Measurements from ENCODE around the gene C1orf87. TPM values are rescaled to one million over a fixed set of nuclear protein-coding genes. Genes with fewer than 3 reads are reported as not detected.

C1orf87 gene
- total RNA-seq, 4 donors from 2014 or later: not detected

DNA sequence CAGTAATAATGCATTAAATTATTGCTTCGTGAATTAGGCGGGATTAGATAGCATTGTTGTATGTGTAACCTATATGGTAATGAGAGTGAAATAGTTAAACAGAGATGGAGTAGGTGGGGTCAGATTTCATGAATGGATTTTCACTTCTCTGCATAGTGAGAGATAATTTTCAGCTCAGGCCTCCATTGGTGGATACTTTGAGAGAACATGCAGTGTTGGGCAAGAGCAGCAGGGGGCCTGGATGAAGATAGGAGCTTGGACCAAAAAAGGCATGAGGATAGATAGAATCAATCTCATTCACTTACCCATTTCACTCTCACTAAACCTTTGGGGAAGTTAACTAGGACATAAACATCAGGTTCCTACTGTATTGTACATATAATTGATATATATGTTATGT is 39.5 kb upstream of the C1orf87 start:
- no peak overlapping the region for H3K4me3 ChIP-seq
- intact Hi-C loops (cut with DNase I): no loop called here
- H3K9me3 ChIP-seq: no peaks in the 10 kb centered on the region
- H3K4me1 ChIP-seq: no peaks in the 10 kb centered on the region
- no peaks in the 10 kb centered on the region for H3K36me3 ChIP-seq
- TF ChIP-seq POLR2A (IDR thresholded peaks at IDR 0.05): no peak
- TF ChIP-seq, protein P1, sequence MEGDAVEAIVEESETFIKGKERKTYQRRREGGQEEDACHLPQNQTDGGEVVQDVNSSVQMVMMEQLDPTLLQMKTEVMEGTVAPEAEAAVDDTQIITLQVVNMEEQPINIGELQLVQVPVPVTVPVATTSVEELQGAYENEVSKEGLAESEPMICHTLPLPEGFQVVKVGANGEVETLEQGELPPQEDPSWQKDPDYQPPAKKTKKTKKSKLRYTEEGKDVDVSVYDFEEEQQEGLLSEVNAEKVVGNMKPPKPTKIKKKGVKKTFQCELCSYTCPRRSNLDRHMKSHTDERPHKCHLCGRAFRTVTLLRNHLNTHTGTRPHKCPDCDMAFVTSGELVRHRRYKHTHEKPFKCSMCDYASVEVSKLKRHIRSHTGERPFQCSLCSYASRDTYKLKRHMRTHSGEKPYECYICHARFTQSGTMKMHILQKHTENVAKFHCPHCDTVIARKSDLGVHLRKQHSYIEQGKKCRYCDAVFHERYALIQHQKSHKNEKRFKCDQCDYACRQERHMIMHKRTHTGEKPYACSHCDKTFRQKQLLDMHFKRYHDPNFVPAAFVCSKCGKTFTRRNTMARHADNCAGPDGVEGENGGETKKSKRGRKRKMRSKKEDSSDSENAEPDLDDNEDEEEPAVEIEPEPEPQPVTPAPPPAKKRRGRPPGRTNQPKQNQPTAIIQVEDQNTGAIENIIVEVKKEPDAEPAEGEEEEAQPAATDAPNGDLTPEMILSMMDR (IDR thresholded peaks at IDR 0.05): no peak
- no peak overlapping the region for H3K27ac ChIP-seq
- DNase-seq: no peak
- no peaks in the 10 kb centered on the region for H3K27me3 ChIP-seq
- 84 to 92% methylated on average over 2 of the region's 2 CpGs for WGBS, 2 donors

DNA sequence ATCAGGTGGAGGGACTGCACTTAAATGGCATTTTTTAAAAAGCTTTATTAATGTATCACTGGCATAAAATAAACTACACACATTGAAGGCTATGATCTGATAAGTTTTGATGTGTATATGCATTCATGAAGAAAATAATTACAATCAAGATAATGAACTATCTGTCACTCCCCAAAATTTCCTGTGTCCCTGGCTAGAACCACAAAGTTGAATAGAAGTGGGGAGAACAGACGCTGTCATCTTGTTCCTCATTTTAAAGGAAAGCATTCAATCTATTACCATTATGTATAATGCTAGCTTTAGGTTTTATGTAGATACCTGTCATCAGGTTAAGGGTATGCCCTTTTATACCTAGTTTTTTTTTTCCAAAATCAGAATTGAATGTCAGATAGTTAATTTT is 38.1 kb upstream of the C1orf87 start:
- no peak overlapping the region for H3K4me3 ChIP-seq
- H3K9me3 ChIP-seq: no peaks in the 10 kb centered on the region
- intact Hi-C loops (cut with DNase I): no loop called here
- WGBS, 2 donors: 61 to 69% methylated on average over 1 of the region's 1 CpG
- no peaks in the 10 kb centered on the region for H3K36me3 ChIP-seq
- no peak overlapping the region for H3K27ac ChIP-seq
- DNase-seq: no peak
- no peaks in the 10 kb centered on the region for H3K27me3 ChIP-seq
- TF ChIP-seq, protein P1 (IDR thresholded peaks at IDR 0.05): no peak
- TF ChIP-seq POLR2A (IDR thresholded peaks at IDR 0.05): no peak
- H3K4me1 ChIP-seq: no peaks in the 10 kb centered on the region

DNA sequence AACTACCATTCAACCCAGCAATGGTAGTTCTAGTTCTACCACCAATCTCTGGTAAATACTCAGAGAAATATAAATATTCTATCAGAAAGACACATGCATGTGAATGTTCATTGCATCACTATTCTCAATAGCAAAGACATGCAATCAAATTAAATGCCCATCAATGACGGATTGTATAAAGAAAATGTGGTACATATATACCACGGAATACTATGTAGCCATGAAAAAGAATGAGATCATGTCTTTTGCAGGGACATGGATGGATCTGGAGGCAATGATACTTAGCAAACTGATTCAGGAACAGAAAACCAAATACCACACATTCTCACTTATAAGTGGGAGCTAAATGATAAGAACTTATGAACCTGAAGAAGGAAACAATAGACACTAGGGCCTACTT is 37.5 kb upstream of the C1orf87 start:
- 89 to 91% methylated on average over 2 of the region's 2 CpGs for WGBS, 2 donors
- intact Hi-C loops (cut with DNase I): no loop called here

DNA sequence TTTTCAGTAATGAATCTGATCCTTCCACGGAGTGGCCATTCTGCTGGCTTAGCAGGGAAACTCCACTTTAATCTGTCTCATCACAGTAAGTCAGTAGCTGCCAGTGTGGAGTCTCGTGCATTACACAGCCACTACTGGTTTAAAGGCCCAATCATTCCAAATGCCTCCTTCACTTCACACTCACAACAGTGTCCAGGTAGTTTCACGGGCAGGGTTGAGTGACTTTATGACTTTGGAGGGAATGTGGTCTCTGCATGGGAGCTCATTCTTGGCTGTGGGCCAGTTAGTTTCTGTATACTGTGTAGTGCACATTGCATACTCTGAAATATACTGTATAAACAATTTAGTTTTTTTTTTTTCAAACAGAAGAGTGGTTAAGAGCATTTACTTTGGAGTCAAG is 34.6 kb upstream of the C1orf87 start:
- no peaks in the 10 kb centered on the region for H3K36me3 ChIP-seq
- no peaks in the 10 kb centered on the region for H3K27me3 ChIP-seq
- no peak overlapping the region for H3K4me3 ChIP-seq
- WGBS, 2 donors: 75 to 83% methylated on average over 3 of the region's 3 CpGs
- H3K4me1 ChIP-seq: no peaks in the 10 kb centered on the region
- H3K27ac ChIP-seq: no peak overlapping the region
- DNase-seq: no peak
- intact Hi-C loops (cut with DNase I): no loop called here
- TF ChIP-seq POLR2A (IDR thresholded peaks at IDR 0.05): no peak
- TF ChIP-seq, protein P1 (IDR thresholded peaks at IDR 0.05): no peak
- no peaks in the 10 kb centered on the region for H3K9me3 ChIP-seq

More for the DNA sequence above, 37.5 kb upstream of the C1orf87 start:
- Histone ChIP-seq H3K4me1 (no peaks in the 10 kb centered on the region), H3K27ac (no peak overlapping the region), H3K9me3 (no peaks in the 10 kb centered on the region), H3K27me3 (no peaks in the 10 kb centered on the region), H3K4me3 (no peak overlapping the region), H3K36me3 (no peaks in the 10 kb centered on the region)
- TF ChIP-seq POLR2A (IDR thresholded peaks at IDR 0.05): no peak
- TF ChIP-seq, protein P1 (IDR thresholded peaks at IDR 0.05): no peak
- DNase-seq: no peak

DNA sequence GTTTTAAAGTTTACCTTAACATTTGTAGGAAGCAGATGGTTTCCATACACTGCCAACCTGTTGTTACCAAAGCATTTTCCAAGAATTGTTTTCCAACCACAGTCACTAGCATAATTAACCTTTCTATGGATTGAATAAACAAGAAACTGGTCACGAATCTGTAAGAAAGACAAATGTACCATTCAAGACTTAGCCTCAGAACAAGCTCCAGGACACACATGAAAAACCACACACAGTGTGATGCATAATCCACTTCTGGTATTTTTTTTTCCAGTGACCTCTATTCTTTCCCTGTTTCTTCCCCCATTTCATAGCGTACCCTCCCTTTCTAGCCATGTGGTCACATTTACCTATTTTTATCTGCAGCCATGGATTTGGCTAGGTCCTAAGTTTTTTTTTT is 29.6 kb upstream of the C1orf87 start:
- H3K4me3 ChIP-seq: no peak overlapping the region
- no peaks in the 10 kb centered on the region for H3K4me1 ChIP-seq
- no peaks in the 10 kb centered on the region for H3K27me3 ChIP-seq
- H3K36me3 ChIP-seq: no peaks in the 10 kb centered on the region
- WGBS, 2 donors: 32 to 39% methylated on average over 2 of the region's 2 CpGs
- H3K27ac ChIP-seq: no peak overlapping the region
- no peak for DNase-seq
- H3K9me3 ChIP-seq: no peaks in the 10 kb centered on the region
- no peak for TF ChIP-seq POLR2A (IDR thresholded peaks at IDR 0.05)
- TF ChIP-seq, protein P1 (IDR thresholded peaks at IDR 0.05): no peak
- intact Hi-C loops (cut with DNase I): no loop called here
